ENCODE results near the gene CALM1.

GRCh38 chr14:90379106-90379505, 17.7 kb upstream of the CALM1 start:
- TF ChIP-seq CTCF (IDR thresholded peaks at IDR 0.05; ENCODE audit: insufficient read depth, low read length, poor library complexity, severe bottlenecking) (no peak), EZH2phosphoT487 (conservative IDR thresholded peaks at IDR 0.05; ENCODE audit: low read length) (no peak)
